HepG2 (cell line): ENCODE measurements around the gene ERLEC1. TPM values are rescaled to one million over a fixed set of nuclear protein-coding genes. Genes with fewer than 3 reads are reported as not detected.

Experiments
- ATF3 ChIP-seq: sonication (generic); formaldehyde crosslinking; IDR thresholded peaks from 2 replicates; pipeline ENCODE4 v1.4.0; 2020; ENCODE audit warnings: missing genetic modification reagents
- FOXA1 ChIP-seq, 2 experiments: fragments of 450-650 bp in 1 of 2; sonication (generic) in 1 of 2; formaldehyde crosslinking in 1 of 2; IDR thresholded peaks; 2 replicates each; pipeline versions ENCODE4 v1.4.0 to v1.6.1; 2016 to 2020; ENCODE audit warnings: missing genetic modification reagents in 1 of 2
- HOXA3 ChIP-seq: sonication (generic); formaldehyde crosslinking; IDR thresholded peaks from 2 replicates; pipeline ENCODE4 v1.5.0; 2020; ENCODE audit warnings: missing genetic modification reagents
- JUN ChIP-seq: sonication (generic); formaldehyde crosslinking; IDR thresholded peaks from 2 replicates; pipeline ENCODE4 v1.4.0; 2020; ENCODE audit warnings: mild to moderate bottlenecking, missing genetic modification reagents
- KLF6 ChIP-seq: IDR thresholded peaks from 2 replicates; pipeline ENCODE4 v1.8.0; 2016; ENCODE audit warnings: missing biosample characterization, missing genetic modification reagents
- MYPOP ChIP-seq: sonication (generic); formaldehyde crosslinking; IDR thresholded peaks from 2 replicates; pipeline ENCODE4 v1.8.1; 2023; ENCODE audit warnings: mild to moderate bottlenecking, moderate library complexity, missing genetic modification reagents
- NR2C2 ChIP-seq: sonication (generic); formaldehyde crosslinking; IDR thresholded peaks from 2 replicates; pipeline ENCODE4 v1.4.0; 2020; ENCODE audit warnings: missing genetic modification reagents, mild to moderate bottlenecking, moderate library complexity, borderline replicate concordance
- SKIL ChIP-seq: sonication (generic); formaldehyde crosslinking; IDR thresholded peaks from 2 replicates; pipeline ENCODE4 v1.8.0; 2022; ENCODE audit warnings: missing genetic modification reagents, mild to moderate bottlenecking, moderate library complexity, borderline replicate concordance
- ZFP82 ChIP-seq: sonication (generic); formaldehyde crosslinking; IDR thresholded peaks from 2 replicates; pipeline ENCODE4 v1.5.1; 2020; ENCODE audit warnings: mild to moderate bottlenecking, missing genetic modification reagents, borderline replicate concordance
- ZNF121 ChIP-seq: sonication (generic); formaldehyde crosslinking; IDR thresholded peaks from 2 replicates; pipeline ENCODE4 v1.5.0; 2020; ENCODE audit warnings: mild to moderate bottlenecking, missing genetic modification reagents
- ZNF33A ChIP-seq: sonication (generic); formaldehyde crosslinking; IDR thresholded peaks from 2 replicates; pipeline ENCODE4 v1.5.1; 2020; ENCODE audit warnings: missing genetic modification reagents, mild to moderate bottlenecking, moderate library complexity, borderline replicate concordance
- ZNF589 ChIP-seq: sonication (generic); formaldehyde crosslinking; conservative IDR thresholded peaks from 2 replicates; pipeline ENCODE4 v1.8.0; 2022; ENCODE audit warnings: mild to moderate bottlenecking, moderate library complexity, missing genetic modification reagents
- polyA plus RNA-seq, 8 experiments: library from polyadenylated mRNA; depleted of rRNA in 3 of 8; stranded (reverse) in 7 of 8; unstranded in 1 of 8; fragments of >200 nt; fragmentation: Illumina TruSeq in 4 of 8; extraction: Trizol in 4 of 8; gene quantifications; 2 replicates each; pipeline versions ENCODE4 v1.2.1 to v1.2.3, GENCODE V29; 2011 to 2016; ENCODE audit warnings: low read depth in 4 of 8, missing spikeins in 1 of 8, mixed read lengths in 1 of 8; ENCODE audit not compliant: insufficient read depth in 1 of 8
- total RNA-seq, 5 experiments: library from RNA; depleted of rRNA; stranded (reverse); fragments of >200 nt; fragmentation: Illumina TruSeq; extraction: Trizol; gene quantifications; 2 replicates each; pipeline ENCODE4 v1.2.3, GENCODE V29; 2016; ENCODE audit warnings: low read depth in 1 of 5
- TF ChIP-seq, protein P1 (sequence below): sonication (generic); formaldehyde crosslinking; IDR thresholded peaks from 2 replicates; pipeline ENCODE4 v1.5.0; 2020; ENCODE audit warnings: mild to moderate bottlenecking, missing genetic modification reagents, borderline replicate concordance
- TF ChIP-seq, protein P2 (sequence below): sonication (generic); formaldehyde crosslinking; IDR thresholded peaks from 2 replicates; pipeline ENCODE4 v1.4.0; 2020; ENCODE audit warnings: low read depth, missing genetic modification reagents
- TF ChIP-seq, protein P3 (sequence below): IDR thresholded peaks from 2 replicates; pipeline ENCODE4 v1.6.1; 2018; ENCODE audit warnings: missing genetic modification reagents, mild to moderate bottlenecking, missing compliant biosample characterization

The ERLEC1 gene
- total and polyA plus RNA-seq, 2 of the 13 experiments (the other 11 are each of a cell fraction or from before 2014, with no cell fraction given), result 87.3 to 88.4 TPM

- TF ChIP-seq NR2C2 (CRISPR knock-in tag), result no peak
- TF ChIP-seq, protein P1, sequence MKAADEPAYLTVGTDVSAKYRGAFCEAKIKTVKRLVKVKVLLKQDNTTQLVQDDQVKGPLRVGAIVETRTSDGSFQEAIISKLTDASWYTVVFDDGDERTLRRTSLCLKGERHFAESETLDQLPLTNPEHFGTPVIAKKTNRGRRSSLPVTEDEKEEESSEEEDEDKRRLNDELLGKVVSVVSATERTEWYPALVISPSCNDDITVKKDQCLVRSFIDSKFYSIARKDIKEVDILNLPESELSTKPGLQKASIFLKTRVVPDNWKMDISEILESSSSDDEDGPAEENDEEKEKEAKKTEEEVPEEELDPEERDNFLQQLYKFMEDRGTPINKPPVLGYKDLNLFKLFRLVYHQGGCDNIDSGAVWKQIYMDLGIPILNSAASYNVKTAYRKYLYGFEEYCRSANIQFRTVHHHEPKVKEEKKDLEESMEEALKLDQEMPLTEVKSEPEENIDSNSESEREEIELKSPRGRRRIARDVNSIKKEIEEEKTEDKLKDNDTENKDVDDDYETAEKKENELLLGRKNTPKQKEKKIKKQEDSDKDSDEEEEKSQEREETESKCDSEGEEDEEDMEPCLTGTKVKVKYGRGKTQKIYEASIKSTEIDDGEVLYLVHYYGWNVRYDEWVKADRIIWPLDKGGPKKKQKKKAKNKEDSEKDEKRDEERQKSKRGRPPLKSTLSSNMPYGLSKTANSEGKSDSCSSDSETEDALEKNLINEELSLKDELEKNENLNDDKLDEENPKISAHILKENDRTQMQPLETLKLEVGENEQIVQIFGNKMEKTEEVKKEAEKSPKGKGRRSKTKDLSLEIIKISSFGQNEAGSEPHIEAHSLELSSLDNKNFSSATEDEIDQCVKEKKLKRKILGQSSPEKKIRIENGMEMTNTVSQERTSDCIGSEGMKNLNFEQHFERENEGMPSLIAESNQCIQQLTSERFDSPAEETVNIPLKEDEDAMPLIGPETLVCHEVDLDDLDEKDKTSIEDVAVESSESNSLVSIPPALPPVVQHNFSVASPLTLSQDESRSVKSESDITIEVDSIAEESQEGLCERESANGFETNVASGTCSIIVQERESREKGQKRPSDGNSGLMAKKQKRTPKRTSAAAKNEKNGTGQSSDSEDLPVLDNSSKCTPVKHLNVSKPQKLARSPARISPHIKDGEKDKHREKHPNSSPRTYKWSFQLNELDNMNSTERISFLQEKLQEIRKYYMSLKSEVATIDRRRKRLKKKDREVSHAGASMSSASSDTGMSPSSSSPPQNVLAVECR (CRISPR knock-in tag), result no peak
- TF ChIP-seq ZNF589 (CRISPR knock-in tag), result no peak
- TF ChIP-seq, protein P2, sequence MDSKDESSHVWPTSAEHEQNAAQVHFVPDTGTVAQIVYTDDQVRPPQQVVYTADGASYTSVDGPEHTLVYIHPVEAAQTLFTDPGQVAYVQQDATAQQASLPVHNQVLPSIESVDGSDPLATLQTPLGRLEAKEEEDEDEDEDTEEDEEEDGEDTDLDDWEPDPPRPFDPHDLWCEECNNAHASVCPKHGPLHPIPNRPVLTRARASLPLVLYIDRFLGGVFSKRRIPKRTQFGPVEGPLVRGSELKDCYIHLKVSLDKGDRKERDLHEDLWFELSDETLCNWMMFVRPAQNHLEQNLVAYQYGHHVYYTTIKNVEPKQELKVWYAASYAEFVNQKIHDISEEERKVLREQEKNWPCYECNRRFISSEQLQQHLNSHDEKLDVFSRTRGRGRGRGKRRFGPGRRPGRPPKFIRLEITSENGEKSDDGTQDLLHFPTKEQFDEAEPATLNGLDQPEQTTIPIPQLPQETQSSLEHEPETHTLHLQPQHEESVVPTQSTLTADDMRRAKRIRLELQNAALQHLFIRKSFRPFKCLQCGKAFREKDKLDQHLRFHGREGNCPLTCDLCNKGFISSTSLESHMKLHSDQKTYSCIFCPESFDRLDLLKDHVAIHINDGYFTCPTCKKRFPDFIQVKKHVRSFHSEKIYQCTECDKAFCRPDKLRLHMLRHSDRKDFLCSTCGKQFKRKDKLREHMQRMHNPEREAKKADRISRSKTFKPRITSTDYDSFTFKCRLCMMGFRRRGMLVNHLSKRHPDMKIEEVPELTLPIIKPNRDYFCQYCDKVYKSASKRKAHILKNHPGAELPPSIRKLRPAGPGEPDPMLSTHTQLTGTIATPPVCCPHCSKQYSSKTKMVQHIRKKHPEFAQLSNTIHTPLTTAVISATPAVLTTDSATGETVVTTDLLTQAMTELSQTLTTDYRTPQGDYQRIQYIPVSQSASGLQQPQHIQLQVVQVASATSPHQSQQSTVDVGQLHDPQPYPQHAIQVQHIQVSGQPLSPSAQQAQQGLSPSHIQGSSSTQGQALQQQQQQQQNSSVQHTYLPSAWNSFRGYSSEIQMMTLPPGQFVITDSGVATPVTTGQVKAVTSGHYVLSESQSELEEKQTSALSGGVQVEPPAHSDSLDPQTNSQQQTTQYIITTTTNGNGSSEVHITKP (CRISPR knock-in tag), result no peak
- TF ChIP-seq KLF6 (CRISPR knock-in tag), result no peak
- no peak for TF ChIP-seq SKIL (CRISPR knock-in tag)
- no peak for TF ChIP-seq ZFP82
- TF ChIP-seq HOXA3 (CRISPR knock-in tag), result no peak
- no peak for TF ChIP-seq ATF3 (CRISPR knock-in tag)
- no peak for TF ChIP-seq ZNF33A (CRISPR knock-in tag)
- no peak for TF ChIP-seq FOXA1 (IDR thresholded peaks at IDR 0.05)
- 0 out of 2 replicates have a peak, but pooled peaks have one; percentile 22 for TF ChIP-seq FOXA1 (CRISPR knock-in tag; IDR thresholded peaks at IDR 0.05)
- 0 out of 2 replicates have a peak, but pooled peaks have one; percentile 25 for TF ChIP-seq JUN (CRISPR knock-in tag)
- TF ChIP-seq, protein P3, sequence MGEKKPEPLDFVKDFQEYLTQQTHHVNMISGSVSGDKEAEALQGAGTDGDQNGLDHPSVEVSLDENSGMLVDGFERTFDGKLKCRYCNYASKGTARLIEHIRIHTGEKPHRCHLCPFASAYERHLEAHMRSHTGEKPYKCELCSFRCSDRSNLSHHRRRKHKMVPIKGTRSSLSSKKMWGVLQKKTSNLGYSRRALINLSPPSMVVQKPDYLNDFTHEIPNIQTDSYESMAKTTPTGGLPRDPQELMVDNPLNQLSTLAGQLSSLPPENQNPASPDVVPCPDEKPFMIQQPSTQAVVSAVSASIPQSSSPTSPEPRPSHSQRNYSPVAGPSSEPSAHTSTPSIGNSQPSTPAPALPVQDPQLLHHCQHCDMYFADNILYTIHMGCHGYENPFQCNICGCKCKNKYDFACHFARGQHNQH (CRISPR knock-in tag), result no peak
- TF ChIP-seq ZNF121 (CRISPR knock-in tag), result no peak
- TF ChIP-seq MYPOP (CRISPR knock-in tag), result no peak
These were observed 42.6 kb downstream of the ERLEC1 start (continued) for GRCh38 chr2:53829273-53829979.
